ENCODE data around the gene CTIF.
"Not testable (repeated sequence)": the region's sequence is repeated elsewhere in the genome, so short reads cannot be mapped to it uniquely, and the experiment has no call there.

CTIF gene

DNA sequence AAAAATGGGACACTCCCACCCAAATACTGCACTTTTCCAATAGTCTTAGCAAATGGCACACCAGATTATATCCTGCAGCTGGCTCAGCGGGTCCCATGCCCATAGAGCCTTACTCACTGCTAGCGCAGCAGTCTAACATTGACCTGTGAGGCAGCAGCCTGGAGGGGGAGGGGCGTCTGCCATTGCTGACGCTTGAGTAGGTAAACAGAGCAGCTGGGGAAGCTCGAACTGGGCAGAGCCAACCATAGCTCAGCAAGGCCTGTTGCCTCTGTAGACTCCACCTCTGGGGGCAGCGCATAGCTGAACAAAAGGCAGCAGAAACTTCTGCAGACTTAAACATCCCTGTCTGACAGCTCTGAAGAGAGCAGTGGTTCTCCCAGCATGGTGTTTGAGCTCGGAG, 110.4 kb downstream of the CTIF start:
- no peak for DNase-seq

DNA sequence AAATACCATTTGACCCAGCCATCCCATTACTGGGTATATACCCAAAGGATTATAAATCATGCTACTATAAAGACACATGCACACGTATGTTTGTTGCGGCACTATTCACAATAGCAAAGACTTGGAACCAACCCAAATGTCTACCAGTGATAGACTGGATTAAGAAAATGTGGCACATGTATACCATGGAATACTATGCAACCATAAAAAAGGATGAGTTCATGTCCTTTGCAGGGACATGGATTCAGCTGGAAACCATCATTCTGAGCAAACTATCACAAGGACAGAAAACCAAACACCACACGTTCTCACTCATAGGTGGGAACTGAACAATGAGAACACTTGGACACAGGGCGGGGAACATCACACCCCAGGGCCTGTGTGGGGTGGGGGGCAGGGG, 115.8 kb downstream of the CTIF start:
- not testable (repeated sequence) for DNase-seq

DNA sequence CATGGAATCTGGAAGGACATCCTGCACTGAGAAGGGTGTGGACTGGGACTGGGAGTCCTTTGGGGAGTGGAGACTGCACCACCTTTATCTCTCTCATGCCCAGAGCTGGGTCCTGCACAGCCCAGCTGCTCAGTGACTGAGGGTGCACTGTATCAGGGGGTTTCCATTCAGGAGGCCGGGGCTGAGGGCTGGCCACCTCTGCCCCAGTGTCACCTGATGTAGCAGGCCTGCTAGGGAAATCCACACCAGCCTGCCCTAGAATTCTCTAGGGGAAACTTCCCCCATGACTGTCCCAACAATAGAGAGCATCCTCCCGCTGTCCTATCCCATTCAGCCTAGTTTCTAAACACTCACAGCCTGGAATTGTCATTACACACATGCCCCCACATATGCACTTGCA, 116.7 kb downstream of the CTIF start:
- no peak for DNase-seq

DNA sequence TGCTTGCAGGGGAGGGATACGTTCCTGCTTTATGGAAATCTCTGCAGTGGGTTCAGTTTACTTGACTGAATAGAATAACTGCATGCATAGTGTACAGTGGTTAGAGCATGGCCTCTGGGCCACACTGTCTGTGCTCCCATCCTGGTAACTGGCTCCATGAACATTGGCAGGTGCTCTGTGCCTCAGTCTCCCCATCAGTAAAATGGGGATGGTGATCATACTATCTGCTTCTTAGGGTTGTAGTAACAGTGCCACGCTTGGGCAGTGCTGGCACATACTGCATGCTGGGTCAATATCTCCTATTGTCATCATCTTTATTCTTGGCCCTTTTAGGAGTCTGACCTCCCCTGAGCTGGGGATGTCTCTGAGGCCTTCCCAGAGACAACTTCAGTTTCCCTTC, 117.3 kb downstream of the CTIF start:
- no peak for DNase-seq

DNA sequence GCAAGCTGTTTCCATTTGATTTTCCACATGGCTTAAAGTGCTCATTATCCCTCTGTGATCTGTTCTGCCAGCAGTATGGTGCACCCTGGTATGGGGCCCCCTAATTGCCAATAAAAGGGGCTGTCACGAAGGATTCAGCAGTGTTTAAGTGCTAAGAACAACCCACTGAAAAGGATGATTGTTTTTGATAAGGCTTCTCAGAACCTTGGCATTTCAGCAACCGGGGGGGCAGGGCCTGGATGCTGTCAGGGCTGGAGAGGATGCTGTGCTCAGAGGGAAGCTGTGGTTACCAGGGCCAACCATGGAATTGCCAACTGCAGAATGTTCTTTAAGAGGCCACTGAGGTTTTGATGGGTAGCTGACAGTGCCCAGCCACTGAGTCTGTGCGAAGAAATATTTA, 117.8 kb downstream of the CTIF start:
- DNase-seq = no peak

DNA sequence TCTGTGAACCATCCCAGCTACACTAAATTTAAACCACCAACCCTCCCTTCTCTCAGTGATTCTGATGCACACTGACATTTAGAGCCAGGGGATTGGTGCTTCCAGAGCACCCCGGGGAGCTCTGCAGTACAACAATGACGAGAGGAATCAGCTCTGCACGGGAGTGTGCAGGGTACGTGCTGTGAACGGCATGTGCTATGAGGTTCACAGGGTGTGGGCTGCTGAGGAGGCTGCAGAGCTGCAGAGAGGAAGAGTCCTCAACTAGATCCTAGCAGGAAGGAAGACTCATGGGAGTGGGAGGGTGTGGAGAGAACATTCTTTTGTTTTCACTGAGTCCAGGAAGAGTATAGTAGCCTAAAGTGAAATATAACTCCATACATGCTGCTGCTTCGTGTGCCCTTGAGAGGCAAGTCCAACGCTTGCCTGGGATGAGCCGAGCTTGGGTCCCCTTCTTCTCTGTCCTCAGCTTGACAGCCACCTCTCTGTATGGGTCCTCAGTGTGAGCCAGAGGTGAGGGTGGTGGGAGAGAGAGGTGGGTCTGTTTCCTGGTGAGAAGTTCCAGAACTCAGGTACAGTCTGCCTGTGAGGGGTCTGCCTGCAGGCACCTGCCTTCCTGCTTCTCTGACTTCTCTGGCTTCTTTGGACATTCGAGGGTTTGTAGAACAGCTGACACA, 118.8 kb downstream of the CTIF start:
- DNase-seq = no peak

DNA sequence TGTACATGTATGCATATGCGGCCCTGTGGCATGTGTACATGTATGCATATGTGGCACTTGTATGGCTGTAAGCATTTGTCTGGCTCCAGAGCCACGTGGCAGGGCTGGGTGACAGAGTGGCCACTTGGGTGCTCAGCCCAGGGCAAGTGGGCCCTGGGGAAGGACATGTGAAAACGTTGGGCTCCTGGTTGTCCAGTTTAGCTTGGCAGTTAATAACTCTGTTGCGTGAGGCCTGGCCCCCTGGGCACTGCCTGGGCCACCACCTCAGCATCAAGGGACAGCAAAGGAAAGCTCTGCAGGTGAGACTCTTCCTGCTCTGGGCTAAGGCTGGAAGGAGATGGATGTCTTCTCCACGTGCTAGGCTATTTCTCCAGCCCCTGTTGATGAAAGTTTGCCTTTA, 119.9 kb downstream of the CTIF start:
- DNase-seq = no peak

DNA sequence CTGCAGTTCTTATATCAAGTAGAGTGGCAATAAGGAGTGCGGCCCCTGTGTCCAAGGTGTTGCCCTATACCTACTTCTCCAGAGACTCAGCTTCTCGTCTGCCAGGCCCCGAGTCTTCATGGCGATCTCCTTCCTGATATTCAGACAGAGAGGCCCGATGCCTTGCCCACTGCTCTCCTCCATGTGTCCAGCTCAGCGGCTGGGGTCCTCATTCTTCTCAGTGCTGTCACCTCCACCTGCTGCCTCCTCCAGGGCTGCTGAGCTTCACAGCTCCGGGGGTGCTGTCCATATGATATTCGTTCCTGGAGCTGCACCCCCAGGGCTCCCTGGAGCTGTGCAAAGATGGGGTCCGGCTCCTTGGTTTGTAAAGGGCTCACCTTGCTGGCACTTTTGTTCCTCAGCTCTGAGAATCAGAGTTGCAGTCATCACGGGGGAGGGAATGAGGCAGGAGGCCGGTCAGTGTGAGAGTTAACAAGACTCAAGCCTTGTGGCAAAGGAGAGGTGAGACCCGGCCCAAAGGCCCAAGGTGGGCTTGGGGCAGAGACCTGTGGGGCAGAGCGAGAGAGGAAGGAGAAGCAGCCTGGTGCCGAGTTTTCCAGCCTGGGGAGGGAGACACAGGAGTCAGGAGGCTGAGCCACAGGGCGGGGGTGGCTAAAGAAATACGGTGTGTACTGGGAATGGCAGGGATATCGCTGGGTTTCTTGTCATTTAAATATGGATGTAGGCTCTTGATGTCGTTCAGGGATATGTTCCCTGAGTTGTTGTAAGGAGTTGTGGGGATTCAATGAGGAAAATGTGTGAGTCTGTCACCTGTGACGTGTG, 120.6 kb downstream of the CTIF start:
- no peak for DNase-seq

DNA sequence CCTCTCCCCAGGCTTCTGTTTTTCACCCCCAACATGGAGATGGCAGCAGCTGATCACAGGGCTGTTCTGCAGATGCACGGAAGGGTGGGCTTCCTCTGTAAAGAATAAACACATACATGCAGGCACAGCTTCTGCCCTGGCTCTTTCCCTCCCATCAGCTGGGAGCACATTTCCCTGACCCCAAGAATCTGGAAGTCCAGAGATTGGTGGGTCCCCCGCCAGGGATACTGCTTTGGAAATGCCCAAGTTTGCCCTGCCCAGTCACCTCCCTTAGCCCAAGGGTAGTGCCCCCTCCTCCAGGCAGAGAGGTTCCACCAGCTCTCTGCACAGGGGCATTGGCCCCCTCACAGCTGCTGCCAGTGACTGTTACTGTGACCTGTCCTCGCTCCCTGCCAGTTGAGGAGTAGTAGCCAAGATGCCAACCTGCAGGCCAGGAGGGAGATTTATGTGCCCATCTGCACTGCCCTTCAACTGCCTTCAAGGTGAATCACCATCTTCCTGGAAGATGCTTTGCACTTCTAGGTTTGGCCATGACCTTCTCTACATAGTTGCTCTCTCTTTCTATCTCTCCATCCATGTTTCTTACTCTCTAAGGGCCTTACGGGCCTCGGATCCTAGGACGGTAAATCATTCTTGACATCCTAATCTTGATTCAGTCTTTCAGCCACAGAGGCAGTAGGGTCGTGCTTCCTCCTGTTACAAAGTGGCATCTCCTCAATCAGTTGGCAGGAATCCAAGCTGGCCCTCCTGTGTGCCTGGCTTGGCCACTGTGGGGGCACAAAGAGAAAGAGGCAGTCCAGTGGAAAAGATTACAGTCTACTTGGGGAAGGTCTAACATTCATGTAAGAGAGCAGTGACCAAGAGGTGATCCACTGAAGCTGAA, 121.8 kb downstream of the CTIF start:
- no peak for DNase-seq

DNA sequence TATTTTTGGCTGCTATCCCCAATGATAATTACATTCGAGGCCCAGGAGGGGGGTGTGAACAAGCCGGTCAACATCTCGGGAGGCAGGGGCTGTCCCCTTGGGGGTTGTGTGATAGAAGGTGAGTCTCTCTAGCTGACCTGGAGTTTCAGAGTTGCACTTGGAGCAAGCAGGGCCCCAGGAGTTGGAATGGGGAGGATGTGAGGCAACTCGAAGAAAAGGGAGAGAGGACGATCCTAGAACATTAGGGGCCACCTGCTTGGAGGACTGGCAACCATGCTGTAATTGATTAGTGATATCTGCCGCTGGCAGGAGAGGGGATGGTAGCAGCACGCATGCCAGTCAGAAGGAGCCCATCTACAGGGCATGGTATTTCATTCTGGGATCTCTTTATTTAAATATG, 122.6 kb downstream of the CTIF start:
- no peak for DNase-seq

DNA sequence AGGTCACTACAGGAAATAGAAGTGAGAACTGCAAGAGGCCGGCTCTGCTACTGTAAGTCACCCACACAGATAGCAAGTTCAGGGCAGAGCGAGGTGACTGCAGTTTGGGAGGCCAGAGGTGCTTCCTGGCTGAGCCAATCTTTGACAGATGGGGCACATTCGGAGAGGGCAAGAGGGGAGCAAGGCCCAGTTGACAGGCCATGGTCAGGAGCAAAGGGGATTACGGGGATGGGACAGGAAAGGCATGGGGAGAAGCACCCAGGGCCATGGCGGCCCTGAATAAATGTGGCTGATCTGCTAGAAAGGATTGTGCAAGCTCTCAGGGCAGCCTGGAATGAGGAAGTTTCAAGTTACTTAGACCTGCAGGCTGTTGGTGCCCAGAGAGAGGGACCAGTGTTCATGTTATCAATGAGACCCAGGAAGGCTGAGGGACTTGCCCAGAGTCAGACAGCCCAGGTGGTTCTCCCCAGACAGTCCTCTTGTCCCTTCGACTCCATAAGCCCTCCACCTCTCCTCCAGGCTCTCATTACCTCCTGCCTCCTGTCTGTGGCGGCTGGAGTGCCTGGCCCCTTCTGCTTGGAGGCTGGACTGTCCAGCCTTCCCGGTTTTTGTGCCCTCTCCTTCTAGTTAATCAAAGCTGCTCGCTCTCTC, 123.3 kb downstream of the CTIF start:
- no peak for DNase-seq

DNA sequence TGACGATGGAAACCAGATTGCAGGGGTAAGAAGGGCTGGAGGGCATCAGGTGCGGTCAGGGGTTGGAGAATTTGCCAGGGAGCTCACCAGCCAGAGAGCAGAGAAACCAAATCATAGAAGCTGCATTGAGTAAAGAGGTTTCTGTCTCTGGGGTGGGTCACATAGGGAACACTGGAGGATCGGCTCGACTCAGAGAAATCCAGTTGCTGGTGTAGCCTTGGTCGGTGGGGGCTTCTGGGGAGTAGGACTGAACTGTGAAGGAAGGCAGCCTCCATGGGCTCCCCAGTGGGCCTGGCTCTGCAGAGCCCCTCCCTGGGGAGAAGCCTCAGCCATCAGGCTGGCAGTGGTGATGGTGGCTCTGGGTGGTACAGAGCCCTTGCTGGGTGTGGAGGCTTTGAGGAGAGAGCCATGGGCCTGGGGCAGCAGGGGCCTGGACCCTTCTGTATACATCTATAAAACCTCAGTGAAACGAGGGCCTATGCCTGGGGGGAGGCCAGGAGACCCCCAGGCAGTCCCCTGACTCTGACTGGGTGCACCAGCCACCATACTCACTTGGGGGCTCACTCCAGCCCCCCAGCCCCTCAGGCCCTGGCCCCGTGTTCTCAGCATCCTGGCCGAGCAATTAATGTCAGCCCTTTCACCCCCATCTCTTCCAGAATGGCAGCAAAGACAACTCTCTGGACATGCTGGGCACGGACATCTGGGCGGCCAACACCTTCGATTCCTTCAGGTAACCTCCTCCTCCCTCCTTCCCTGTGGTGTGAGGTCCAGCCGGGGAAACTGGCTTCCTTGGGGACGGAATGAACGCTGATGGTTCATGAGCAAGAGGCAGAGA, 124.5 kb downstream of the CTIF start:
- no peak for DNase-seq

DNA sequence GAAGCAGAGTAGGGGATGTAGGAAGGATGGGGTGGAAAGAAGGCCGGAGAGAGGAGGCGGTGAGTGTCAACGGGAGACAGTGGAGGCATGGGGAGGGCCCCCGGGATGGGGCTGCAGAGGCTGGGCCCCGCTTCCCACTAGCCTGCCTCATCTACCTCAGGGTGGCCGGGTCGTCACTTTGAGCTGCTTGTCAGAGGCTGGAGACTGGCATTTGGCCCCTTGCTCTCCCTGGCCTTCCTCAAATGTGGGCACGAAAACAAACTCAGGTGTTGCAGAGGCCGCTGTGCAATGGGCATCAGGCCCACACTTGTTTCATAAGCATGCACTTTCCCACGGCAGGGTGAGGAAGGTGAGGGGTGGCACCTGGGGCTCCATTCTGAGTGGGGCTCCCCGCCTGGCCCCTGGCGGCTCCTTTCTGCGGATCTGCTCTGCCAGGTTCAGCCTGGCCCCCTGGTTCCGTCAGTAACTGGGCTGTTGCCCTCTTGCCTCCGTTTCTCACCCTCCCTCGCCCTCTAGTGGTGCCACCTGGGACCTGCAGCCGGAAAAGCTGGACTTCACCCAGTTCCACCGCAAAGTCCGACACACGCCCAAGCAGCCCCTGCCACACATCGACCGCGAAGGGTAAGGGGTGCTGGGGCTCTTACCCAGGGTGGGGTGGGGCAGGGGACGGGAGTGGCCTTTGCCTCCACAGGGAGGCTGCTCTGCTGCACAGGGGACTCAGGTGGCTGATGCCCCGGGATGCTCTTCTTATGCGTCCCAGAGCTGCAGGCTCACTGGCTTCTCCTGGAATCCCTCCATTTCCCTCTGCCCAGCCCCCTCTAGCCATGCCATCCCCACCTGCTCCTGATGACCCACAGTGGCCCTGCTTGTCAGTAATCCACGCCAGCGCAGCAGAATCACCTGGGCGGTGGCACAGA, 125.4 kb downstream of the CTIF start:
- DNase-seq = peak in 1 of 2 experiments; percentile 31

DNA sequence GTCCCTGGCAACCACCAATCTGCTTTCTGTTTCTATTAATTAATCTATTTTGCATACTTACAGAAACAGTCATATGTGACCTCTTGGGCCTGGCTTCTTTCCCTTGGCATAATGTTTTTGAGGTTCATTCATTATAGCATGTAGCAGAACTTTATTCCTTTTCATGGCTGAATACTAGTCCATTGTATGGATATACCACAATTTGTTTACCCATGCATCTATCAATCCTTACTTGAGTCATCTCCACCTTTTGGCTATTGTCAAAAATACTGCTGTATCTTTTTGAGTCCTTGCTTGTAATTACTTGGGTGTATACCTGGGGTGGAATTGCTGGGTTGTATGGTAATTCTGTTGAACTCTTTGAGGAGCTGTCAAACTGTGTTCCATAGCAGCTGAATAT, 126.8 kb downstream of the CTIF start:
- no peak for DNase-seq

DNA sequence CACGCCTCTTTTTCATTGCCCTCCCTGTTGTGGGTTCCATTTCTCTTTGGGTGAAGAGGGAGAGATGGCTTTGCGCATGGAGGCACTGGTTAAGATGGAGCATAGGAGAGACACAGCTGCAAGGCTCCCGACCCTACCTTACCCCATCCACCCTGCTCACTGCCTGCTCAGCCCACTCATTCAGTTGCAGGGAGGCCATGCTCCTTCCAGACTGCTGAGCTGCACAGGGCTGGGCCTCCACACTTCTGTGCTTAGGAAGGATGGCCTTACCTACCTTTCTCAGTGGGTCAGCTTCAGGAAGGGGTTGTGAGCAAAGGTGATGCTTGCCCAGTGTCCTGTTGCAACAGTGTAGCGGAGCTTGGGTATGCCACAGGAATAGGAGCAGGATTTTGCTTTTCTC, 127.8 kb downstream of the CTIF start:
- DNase-seq = no peak

DNA sequence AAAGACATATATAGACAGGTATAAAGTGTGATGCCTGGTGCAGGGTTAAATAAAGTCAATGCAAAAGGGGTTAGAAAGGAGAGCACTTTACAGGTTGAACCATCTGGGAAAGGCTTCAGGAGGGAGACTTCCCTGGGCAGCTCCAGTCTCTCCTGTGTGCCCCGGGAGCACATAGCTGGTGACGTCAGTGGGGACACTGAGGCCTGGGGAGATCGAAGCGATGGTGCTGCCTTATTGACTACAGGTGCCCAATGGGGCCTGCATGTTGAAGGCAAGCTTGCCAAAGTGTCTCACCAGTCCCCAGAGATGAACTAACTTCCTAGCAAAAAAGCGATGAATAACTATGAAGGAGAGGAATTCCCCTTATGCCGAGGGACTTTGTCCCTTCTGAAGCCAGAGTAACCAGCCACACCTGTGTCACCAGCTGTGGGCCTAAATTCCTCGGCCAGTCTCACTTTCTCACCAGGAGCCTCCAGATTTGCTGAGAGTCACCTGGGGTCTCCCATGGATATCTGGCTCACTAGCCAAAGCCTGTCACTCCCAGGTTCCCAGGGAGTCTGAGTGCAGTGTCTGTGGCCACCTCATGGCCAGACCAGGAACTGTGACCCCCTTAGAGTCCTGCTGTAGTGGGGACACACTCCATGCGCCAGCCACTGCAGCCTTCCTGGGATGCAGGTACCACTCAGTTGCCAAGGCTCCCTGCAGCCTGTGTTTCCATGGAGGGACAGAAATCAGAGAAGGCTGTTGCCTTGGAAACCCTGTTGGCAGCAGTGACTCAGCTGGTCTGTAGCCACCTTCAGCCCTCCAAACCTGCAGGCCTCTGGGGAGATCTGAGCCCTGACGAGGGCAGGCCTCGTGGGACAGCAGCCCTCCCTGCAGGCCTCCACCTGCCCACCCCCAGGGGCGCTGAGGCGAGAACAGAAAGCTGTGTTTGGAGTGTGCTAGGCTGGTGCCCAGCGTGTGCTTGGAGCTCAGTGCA, 128.7 kb downstream of the CTIF start:
- DNase-seq = peak in 1 of 2 experiments; percentile 7

DNA sequence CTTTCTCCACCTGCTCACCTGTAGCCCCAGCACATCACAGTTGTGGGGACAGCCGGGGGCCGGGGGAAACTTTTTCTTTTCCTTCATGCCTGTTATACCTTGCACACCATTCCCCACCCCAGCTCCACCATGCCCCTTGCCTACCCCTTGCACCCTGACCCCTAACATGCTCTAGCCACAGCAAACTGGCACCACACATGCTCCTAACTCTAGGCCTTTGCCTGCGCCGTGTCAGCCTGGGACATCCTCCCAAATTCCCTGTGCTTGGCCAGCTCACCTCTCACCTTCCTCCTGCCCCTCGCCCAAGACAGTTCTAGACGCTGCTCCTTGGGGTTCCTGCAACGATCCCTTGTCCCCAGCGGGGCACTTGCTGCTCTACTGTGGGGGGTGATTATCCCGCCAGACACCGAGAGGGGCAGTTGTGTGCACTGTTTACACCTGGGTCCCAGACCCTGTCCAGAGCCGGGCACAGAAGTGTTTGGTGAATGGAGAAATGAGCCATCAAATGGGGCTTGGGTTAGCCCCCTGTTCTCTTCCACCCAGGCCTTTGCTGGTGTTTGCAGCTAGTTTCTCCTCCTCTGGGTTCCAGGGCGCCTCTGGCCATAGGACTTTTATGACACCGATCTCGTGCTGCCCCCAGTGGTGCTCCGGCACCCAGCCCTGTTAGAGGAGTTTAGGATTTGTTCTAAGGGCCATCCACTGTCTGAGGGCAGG, 129.8 kb downstream of the CTIF start:
- DNase-seq = no peak

DNA sequence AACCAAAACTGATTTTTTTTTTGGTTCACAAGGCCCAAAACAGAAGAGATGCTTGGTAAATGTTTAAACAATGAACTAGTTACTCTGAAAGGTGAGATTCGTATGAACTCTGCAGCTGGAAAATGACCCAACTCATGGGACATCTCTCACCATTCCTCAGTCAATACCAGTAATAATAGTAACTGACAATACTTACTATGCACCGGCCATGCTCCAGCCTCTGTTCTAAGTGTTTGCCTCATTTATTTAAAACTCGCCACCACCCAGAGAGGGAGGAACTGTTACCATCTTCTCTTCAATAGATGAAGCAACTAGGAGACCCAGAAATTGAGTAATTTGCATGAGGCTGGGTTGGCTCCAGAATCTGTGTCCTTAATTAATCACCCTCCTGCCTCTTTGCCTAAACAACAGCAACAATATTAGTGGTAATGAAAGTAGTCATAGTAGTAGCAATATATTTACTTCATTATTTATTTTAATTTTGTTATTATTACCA, 130.4 kb downstream of the CTIF start:
- DNase-seq = no peak

Measured in NCI-H446 (cell line).